Left lung (tissue), 10 donors: ENCODE measurements around the gene ANKS1B. TPM values are rescaled to one million over a fixed set of nuclear protein-coding genes. Genes with fewer than 3 reads are reported as not detected.

Experiments used
- ATAC-seq: fragments of 200-7000 bp; cut with Tn5 transposase; one replicate; pipeline ENCODE4 v1.9.1; 2020; ENCODE audit warnings: moderate library complexity
- DNase-seq, 4 donors: peaks; one replicate each; pipeline ENCODE4 v3.0.0-alpha.2; 2013 to 2020
- H3K27ac ChIP-seq, 2 donors: fragments of 200-600 bp; sonication (generic) in 1 of 2; one replicate each; pipeline versions ENCODE4 v1.5.0 to v1.8.0; 2020 to 2021
- H3K27me3 ChIP-seq, 2 donors: fragments of 200-600 bp; sonication (generic) in 1 of 2; one replicate each; pipeline versions ENCODE4 v1.5.0 to v1.8.0; 2020 to 2021
- H3K36me3 ChIP-seq, 2 donors: fragments of 200-600 bp; sonication (generic) in 1 of 2; one replicate each; pipeline versions ENCODE4 v1.5.0 to v1.8.0; 2020 to 2021
- H3K4me1 ChIP-seq, 2 donors: fragments of 200-600 bp; one replicate each; pipeline ENCODE4 v1.8.0; 2021
- H3K4me3 ChIP-seq, 2 donors: fragments of 200-600 bp; sonication (generic) in 1 of 2; one replicate each; pipeline versions ENCODE4 v1.5.0 to v1.8.0; 2020 to 2021; ENCODE audit warnings: mild to moderate bottlenecking in 1 of 2
- H3K9me3 ChIP-seq, 2 donors: fragments of 200-600 bp; sonication (generic) in 1 of 2; one replicate each; pipeline versions ENCODE4 v1.5.0 to v1.8.0; 2020 to 2021
- CTCF ChIP-seq, 2 donors: fragments of 200-600 bp; sonication (generic) in 1 of 2; IDR thresholded peaks; one replicate each; pipeline versions ENCODE4 v1.5.0 to v1.8.0; 2021; ENCODE audit warnings: antibody characterized with exemption in 2 of 2
- intact Hi-C, 2 donors: fragments of 100-400 bp; cut with DNase I; formaldehyde crosslinking; loops; one replicate each; pipeline versions ENCODE4 v1.11.2 to v1.14.2; 2022
- polyA plus RNA-seq, 6 donors: library from polyadenylated mRNA; unstranded; fragments of 120-200 nt; gene quantifications; one replicate each; pipeline ENCODE4 v1.2.1, GENCODE V29; 2013; ENCODE audit not compliant: insufficient read length in 6 of 6
- total RNA-seq, 2 donors: library from RNA; stranded (reverse); fragmentation: NEBNext Ultra II Directional; extraction: Animal tissue kit (Norgen Biotek cat#: 25700); gene quantifications; one replicate each; pipeline ENCODE4 v1.2.1, GENCODE V29; 2021
- donor health status: DM: no; HTN: yes; CAD: no.
- donor health status: DM: no; HTN: no; CAD: no.

ANKS1B gene
- total and polyA plus RNA-seq, 8 donors = 4.9 to 31.8 (median 14.9) TPM

GRCh38 chr12:99097171-99097570, 887.6 kb downstream of the ANKS1B start:
- TF ChIP-seq CTCF (IDR thresholded peaks at IDR 0.05) = no peak
- no peak for ATAC-seq
- H3K36me3 ChIP-seq = no peaks in the 10 kb centered on the region
- H3K27ac ChIP-seq = no peak overlapping the region
- no peak for DNase-seq
- no peaks in the 10 kb centered on the region for H3K27me3 ChIP-seq
- H3K9me3 ChIP-seq = no peaks in the 10 kb centered on the region
- H3K4me3 ChIP-seq = no peak overlapping the region
- H3K4me1 ChIP-seq = no peaks in the 10 kb centered on the region
- intact Hi-C loops = no loop called here

DNA sequence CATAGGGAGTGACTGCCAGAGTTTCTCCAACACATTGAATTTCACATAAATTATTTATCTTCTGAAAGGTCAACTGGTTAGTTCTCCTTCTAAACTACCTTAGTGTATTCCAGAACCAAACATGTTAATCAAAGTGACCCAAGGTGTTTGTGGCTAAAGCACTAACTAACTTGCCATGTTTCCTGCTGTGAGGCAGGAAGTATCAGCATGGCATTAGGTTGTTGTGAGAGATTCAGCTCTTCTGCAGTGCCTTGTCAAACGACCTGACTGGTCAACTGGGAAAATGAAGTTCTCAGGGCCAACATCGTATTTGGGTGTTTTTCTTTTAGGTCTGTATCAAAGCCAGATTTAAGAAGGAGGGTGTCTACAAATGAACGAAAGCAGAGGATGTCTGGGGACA, 891.6 kb downstream of the ANKS1B start:
- intact Hi-C loops = no loop called here
- no peaks in the 10 kb centered on the region for H3K4me1 ChIP-seq
- no peak for ATAC-seq
- H3K27ac ChIP-seq = no peak overlapping the region
- H3K9me3 ChIP-seq = no peaks in the 10 kb centered on the region
- H3K36me3 ChIP-seq = no peaks in the 10 kb centered on the region
- DNase-seq = no peak
- H3K27me3 ChIP-seq = no peaks in the 10 kb centered on the region
- no peak for TF ChIP-seq CTCF (IDR thresholded peaks at IDR 0.05)
- H3K4me3 ChIP-seq = no peak overlapping the region

- Histone ChIP-seq H3K27ac (no peak overlapping the region), H3K36me3 (no peaks in the 10 kb centered on the region), H3K9me3 (no peaks in the 10 kb centered on the region), H3K4me1 (no peaks in the 10 kb centered on the region), H3K27me3 (no peaks in the 10 kb centered on the region), H3K4me3 (no peak overlapping the region)
- DNase-seq (no peak), ATAC-seq (no peak)
- intact Hi-C loops = no loop called here
- no peak for TF ChIP-seq CTCF (IDR thresholded peaks at IDR 0.05)
Measured at GRCh38 chr12:99092100-99092851, 892.5 kb downstream of the ANKS1B start.

DNA sequence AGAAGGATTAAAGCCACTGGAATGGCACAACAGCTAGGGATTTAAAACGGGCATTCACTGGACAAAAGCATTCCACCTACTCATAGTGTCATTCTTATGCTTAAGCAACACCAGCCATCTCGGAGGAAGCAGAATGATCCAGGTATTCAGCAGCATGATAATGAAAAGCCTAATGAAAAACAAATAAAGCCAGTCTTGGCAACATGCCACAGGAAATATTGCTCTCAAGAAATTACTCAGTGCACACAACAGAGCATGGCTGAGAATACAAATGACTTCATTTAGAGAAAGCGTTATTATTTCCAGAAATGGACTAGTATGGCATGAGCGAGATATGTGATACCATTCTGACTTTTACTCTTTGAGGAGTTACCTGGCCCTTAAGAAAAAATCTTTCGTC, 897.5 kb downstream of the ANKS1B start:
- Histone ChIP-seq H3K4me1 (no peaks in the 10 kb centered on the region), H3K9me3 (no peaks in the 10 kb centered on the region), H3K4me3 (no peak overlapping the region), H3K27me3 (no peaks in the 10 kb centered on the region), H3K27ac (no peak overlapping the region), H3K36me3 (no peaks in the 10 kb centered on the region)
- TF ChIP-seq CTCF (IDR thresholded peaks at IDR 0.05) = no peak
- intact Hi-C loops = no loop called here
- no peak for ATAC-seq
- DNase-seq = no peak

DNA sequence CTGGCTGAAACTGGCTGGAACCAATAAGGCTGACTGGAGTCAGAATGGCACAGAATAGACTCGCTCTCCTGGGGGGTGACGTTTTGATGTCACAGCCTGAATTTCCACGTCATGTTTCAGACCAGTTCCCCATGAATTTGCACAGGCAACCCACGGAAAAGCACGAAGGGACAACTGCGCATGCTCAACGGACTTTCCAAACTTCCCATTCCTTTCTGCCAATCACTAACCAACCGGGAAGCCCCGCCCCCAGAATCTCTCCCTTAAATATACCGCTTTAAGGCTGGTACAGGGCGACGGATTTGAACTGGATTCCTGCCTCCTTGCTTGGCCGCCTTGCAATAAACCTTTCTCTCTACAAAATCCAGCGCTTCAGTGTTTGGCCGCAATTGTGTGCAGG, 904.9 kb downstream of the ANKS1B start:
- no peak overlapping the region for H3K27ac ChIP-seq
- no peak for ATAC-seq
- H3K4me1 ChIP-seq = no peaks in the 10 kb centered on the region
- no peaks in the 10 kb centered on the region for H3K36me3 ChIP-seq
- no peak for TF ChIP-seq CTCF (IDR thresholded peaks at IDR 0.05)
- no peaks in the 10 kb centered on the region for H3K9me3 ChIP-seq
- H3K4me3 ChIP-seq = no peak overlapping the region
- intact Hi-C loops = no loop called here
- no peak for DNase-seq
- no peaks in the 10 kb centered on the region for H3K27me3 ChIP-seq
